ENCODE data around the gene ZNF710. TPM values are rescaled to one million over a fixed set of nuclear protein-coding genes. Genes with fewer than 3 reads are reported as not detected.

The ZNF710 gene
- total RNA-seq, 1 experiment from 2014 or later, result 16.1 TPM

DNA sequence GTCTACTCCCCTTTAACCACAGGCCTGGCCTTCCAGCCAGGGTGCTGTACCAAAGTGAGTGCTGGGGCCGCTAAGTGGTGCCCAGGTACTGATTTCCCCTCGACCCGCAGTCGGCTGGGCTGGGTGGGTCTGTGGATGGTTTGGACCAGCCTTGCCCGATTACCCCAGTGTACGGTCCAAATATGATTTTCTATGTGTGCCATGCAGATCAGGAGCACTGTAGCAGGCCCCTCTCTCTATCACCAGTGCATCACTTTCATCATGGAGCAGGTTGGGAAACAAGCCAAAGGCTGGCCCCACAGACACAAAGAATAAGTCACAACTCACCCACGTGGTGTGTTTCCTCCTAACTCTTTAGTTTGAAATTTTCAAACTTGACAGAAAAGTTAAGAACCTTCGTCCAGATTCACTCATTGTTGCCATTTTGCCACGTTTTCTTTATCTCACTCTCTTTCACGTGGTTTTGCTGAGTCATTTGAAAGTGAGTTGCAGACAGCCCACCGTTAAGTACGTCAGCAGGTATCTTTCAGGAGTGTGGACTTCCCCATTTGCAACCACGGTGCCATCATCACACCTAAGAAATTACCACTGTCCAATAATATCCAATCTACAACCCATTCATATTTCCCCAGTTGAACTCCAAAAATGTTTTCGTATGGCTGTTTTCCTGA is 37.0 kb downstream of the ZNF710 start:
- DNase-seq (ENCODE audit: low read depth), result no peak

DNA sequence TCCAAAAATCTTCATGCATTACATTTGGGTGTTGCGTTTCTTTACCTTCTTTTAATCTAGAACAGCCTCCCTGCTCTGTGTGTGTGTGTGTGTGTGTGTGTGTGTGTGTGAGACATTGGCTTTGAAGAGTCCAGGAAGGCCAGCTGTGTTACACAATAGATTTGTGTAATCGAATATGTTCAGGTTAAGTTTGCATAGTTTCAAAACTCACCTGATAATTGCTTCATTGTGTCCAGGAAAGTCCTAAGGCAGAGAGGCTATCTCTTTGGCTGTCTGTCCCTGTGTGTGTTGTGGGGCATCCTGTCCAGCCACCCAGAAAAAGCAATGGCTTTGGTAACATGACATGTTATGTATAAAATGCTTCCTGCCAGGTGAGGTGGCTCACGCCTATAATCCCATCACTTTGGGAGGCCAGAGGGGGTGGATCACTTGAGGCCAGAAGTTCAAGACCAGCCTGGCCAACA is 37.5 kb downstream of the ZNF710 start:
- no peak for DNase-seq (ENCODE audit: low read depth)

DNA sequence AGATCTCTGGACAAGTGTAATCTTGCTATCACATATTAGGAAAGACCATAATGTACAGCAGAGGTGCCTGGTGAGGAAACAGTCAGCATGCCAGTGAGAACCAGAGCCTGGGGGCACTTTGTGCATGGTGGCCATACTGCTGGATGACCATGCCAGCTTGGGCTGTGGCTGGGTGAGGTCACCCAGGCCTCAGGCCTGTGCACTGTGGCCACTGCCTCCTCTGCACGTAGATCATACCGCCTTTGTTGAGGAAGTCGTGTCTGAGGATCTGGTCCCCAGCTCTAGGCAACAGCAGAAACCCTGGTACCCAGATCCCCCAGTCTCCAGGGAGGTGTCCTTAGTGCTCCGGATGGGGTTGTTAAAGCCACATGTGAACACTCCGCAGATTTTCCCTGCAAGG is 38.9 kb downstream of the ZNF710 start:
- no peak for DNase-seq (ENCODE audit: low read depth)

DNA sequence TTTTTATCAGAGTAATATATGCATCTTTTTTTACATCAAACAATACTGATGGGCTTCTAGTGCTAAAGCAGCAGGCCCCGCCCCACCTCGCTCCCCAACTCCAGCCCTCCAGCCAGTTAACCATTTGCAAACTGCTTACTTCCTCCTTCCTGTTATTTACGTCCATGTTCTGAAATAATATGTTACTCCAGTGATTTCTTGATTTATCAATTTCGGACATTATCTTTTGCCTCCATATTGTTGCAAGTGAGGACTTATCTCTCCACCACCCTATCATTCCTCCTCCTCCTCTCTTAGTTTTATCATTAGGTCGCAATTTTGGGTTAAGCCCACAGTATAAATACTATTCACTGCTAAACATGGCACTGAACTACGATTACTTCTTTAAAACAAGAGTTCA is 39.5 kb downstream of the ZNF710 start:
- DNase-seq (ENCODE audit: low read depth), result no peak

DNA sequence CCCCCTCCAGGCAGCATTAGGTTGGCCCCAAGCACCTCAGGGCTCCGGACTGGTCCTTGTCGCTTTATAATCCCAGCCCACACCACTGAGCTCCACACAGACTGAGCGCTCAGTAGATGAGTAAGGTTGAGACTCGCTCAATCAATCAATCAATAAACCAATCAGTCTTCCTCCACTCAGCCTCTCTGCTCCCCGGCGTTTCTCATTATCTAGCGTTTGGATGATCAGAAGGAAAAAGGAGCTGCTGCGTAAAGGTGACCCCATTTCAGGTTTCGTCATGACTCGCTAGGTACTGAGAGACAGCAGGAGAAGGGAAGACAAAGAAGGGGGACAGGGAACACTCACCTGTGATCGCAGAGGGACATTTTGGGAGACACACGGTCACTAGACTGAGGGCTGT is 41.2 kb downstream of the ZNF710 start:
- DNase-seq (ENCODE audit: low read depth), result no peak

DNA sequence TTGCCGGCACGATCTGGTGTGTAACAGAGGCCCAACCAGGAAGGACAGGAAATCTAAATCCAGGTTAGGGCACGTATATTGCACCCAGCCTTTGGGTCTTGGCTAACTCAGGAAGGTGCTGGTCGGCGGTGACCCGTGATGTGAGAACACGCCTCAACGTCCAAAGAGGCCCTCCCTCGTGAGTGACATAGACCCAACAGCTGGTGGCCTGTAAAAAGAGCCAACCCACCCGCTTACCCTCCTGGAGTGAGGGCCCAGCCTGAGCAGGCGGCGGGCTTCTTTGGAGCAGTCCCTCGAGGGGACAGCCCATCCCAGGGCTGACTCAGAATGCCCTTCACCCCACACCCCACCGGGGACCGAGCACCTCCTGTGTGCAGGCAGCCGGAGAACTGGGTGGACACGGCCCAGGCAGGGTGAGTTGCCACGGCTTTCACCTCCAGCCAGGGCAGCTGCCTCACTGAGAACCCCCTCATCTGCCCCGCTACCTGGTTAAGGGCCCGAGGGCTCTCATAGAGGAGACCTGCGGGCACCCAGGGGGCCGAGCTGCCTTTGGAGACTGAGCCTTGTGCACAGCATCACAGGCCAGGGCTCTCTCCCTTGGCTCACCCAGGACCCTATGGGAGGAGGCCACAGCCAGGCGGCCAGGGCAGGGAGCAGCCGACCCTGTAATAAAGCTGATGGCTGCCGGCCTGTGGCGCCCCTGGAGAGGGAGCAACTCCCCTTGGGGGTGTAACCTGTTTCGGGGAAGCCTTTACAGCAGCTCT is 41.8 kb downstream of the ZNF710 start:
- no peak for DNase-seq (ENCODE audit: low read depth)

DNA sequence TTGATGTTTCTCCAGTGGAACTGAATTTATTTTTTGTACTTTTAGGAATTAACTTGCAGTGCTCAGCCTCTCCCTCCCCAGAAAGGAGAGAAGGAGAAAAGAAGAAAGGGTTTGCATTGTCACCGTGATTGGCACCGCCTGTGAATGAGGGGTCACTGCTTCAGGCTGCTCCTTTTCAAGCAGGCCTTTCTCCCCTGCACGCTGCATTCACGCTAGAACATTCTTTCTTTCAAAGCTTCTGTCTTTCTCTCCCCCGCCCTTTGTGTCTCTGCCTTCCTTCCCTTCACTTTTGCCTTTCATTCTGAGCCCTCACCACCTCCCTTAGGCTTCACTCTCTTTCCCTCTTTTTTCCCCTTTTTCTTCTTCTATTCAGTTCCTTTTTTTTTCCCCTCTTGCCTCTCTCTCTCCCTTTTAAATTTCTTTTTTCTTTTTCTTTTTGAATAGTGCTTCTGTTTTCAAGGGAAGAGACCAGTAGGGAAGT is 42.4 kb downstream of the ZNF710 start:
- no peak for DNase-seq (ENCODE audit: low read depth)

DNA sequence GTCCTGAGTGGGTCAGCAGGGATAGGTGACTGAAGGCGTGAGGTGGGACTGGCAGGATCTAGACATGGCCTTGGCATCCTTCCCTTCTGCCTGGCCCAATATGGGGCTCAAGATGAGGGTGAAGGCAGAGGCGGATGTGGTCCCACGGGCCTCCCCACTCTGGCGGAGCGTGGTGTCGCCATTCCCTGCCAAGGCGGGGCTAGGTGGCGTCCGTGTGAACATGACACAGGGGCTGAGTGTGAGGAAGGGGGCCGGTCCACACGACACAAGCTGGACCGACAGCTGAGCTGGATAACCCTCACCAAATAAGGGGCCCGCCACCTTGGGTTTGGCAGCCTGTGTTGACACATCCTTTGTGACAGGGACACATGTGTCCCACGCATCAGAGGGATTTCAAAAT is 43.1 kb downstream of the ZNF710 start:
- DNase-seq (ENCODE audit: low read depth), result no peak

DNA sequence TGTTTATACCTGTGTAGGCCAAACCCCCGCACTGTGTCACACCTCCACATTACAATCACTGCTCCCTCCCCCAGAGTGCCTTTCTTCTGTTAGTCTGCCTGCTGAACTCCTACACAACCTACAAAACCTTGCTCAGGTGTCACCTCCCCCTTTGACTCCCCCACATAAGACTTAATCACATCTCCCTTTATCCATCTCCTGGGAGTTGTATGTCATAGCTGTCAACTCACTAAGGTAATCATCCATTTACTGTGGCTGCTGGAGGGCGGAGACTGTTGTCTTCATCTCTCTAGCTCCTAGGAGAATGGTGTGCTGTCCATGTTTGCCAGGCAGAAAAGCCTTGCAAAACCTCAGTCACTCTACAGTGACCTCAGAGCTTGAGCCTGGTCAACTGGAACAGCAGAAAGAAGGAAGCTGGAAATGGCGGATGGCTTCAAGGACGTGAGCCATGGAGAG is 43.8 kb downstream of the ZNF710 start:
- no peak for DNase-seq (ENCODE audit: low read depth)

DNA sequence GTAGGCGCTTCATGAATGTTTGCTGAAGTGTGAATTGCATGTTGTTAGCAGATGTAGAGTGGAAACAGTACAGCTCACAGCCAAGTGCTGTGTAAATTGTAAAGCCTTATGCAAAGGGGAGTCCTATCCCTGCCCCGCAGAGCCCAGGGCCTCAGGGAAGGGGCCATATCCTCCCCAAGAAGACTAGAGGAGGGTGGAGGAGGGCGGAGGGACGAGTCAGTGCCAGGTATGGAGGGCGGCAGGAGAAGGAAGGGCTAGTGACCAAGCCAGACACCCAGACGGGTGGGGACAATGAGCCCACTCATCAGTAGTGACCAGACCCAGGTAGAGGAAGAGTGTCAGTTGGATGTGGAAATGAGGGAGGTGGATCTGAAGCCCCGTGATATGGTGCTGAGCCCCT is 45.2 kb downstream of the ZNF710 start:
- no peak for DNase-seq (ENCODE audit: low read depth)

DNA sequence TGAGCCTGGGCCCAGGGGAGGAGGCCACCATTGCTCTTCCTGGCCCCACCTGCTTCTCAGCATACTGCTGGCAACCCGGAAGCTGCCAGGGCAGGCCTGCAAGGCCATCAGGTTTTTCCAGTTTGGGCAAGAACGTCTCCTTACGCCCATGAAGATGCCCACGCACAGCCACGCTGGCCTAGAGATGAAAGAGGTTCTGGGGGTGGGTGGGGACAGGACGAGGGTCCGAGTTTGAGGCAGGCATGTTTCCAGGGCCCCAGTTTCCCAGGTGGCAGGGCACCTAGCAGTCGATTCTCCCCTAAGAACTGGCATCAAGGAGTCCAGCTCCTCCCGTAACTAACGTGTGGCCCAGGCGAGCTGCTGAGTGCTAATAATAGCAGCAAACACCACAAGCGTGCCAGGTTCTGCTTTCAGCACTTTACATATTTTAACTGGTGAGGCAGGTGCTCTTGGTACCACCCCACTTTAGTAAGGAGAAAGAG is 45.8 kb downstream of the ZNF710 start:
- DNase-seq (ENCODE audit: low read depth), result no peak

DNA sequence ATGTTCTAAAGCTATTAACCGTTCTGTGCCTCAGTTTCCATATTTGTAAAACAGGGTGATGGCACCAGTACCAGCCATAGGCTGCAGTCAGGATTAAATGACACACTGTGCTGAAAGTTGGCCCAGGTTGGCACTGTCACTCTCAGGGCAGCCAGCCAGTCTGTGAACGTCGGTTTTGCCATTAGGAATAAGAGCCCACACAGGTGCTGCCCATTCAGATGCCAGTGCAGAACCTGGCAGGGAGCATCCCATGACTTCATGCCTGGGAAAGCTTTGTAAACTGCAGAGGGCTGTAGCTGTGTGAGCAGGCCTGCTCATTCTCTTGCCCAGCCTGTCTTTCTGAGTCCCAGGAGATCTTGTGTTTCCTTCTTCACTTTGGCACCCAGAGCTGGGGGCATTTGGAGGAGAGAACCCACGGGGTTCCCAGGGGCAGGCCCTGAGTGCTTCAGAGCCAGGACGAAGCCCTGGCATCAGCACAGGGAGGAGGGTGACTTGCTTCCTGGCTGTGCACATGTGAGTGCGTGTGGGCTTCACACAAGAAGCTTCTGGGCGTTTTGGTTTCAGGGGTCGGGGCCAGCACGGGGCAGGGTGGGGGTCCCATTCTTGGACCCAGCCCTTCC is 46.9 kb downstream of the ZNF710 start:
- no peak for DNase-seq (ENCODE audit: low read depth)

DNA sequence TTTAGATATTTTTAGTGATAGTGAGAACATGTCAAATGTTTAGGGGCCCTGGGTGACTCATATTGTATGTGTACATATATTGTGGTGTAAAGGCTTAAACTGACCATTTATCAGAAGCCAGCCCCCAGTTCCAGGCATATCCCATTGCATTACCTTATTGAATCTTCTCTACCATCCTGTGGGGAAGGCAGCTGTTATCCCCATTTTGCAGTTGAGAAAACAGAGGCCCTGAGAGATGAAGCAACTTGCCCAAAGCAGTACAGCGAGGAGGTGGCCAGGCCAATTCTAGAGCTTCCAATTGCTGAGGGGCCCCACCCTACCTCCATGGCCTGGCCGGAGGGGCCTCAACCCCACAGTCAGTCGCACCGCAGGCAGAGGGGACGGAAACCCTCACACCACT is 47.9 kb downstream of the ZNF710 start:
- no peak for DNase-seq (ENCODE audit: low read depth)

DNA sequence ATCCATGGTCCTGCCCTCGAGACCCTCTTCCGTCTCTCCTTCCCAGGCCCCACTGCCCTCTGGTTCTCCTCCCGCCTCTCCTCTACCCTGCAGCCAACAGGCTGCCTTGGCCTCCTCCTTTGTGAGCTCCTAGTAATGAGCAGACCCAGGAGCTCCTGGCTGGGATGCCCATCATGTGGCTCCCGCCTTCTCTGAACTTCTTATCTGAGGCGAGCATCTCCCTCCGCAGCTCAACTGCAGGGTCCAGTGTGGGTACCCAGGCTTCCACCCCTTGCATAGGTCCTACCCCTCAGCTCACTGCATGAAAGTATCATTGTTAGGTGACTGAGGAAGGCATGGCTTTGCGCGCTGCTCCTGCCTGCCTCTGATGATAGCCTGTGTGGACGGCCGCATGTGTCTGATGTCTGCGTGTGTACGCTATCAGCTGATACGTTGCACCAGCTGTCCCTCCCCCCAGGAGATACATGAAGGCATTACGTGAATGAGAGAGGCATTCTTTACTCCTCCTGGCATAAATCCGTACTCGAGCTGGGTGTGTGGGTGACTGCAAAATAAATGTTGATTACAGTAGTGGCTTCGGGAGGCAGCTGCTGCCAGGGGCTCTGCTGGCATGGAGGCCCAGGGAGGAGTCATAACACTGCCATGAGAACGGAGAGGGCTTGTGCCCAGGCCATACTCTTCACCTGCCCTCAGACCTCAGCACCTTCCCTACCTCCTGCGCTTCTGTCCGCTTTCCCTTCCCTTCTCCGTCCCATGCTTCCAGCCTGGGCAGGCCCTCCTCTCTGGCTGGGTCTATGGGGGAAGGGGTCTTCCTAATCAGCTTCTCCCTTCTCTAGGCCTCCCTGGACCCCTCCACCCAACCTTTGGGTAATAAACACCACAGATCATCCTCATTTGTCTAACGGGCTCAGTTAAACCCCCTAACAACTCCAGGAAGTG is 48.8 kb downstream of the ZNF710 start:
- DNase-seq (ENCODE audit: low read depth), result no peak

DNA sequence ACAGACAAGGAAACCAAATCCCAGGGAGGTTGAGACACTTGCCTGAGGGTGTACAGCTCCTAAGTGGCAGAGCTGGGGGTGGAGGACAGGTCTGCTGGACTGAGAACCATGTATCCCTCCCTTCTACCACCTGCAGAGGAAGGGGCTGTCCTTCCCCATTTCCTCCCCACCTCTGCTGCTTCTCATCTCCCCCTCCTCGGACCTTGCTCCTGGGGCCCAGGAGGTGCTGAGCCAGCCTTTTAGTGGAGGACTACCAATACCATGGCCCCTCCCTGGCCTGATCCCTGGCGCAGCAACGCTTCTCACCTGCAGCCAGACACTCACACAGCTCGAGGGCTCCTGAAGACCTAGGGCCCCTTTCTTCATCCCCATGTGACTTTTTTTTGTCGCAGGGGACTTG is 50.8 kb downstream of the ZNF710 start:
- DNase-seq (ENCODE audit: low read depth), result no peak

DNA sequence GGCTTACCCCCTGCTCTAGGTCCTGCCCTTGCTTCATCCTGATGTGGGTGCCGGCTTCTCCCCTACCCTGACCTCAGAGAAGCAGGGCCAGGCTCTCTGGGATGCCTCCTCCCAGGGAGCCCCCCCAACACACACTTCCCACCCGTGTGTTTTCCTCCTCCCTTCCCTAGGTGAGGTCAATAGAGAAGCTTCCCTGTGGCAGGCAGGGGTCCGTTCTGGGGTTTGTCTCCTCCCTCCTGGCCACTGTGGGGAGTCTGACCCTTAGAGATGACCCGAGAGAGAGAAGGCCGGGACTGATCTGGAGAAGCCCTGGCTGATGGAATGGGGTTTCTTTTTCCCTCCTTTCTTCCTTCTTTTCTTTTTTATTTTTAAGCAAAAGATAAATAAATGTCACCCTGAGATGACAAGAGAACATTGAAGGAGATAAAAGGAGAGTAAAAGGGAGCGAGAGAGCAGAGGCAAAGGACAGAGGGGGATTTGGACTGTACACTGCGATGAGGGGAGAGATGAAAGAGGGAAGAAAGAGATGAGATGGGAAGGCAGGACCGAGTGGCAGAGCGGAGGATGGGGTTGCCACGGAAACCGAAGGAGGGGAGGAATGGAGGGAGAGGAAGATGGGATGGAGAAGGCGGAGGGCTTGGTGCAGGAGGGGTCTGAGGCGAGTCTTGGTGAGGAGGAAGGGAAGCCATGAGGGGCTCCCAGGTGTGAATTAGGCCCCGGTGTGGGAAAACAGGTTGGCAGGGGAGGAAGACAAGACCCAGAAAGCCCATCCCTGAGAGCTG is 52.8 kb downstream of the ZNF710 start:
- DNase-seq (ENCODE audit: low read depth), result no peak

DNA sequence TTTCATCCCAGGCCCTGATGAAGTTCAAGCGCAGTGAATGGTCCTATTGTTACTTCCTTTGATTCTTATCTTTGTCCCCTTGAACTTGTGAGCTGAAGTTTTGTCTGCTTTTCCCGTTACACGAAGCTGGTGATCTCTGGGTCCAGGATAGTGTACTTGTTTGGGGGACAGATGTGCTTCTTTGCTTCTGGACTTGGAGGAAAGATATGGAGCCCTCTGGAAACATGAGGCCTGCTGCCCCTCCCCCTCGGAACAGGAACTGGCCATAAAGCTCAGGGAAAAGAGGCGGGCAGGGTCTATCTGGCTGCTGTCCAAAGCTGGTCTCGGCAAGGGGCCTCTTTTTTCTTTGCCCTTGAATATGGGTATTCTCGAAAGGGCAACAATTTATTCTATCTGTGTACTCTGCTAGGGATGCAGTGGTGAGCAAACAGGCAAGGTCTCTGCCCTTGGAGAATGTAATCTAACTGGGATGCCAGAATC is 53.5 kb downstream of the ZNF710 start:
- DNase-seq (ENCODE audit: low read depth), result no peak

DNA sequence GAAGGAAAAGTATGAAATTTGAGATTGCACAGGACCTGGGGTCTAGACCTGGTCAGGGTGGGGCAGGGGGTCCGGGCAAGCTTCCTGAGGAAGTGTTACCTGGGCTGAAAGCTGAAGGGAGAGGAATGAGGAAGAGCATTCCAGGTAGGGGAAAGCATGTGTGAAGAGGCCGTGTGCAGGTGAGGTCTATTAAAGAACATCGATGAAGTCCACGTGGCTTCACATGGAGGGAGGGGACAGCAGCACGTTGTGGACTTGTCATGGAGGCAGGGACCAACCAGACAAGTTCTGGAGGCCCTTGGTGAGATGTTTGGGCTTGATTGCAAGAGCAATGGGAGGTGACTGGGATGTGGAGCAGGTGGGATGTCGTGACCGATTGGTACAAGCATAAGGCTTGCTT is 54.1 kb downstream of the ZNF710 start:
- no peak for DNase-seq (ENCODE audit: low read depth)

DNA sequence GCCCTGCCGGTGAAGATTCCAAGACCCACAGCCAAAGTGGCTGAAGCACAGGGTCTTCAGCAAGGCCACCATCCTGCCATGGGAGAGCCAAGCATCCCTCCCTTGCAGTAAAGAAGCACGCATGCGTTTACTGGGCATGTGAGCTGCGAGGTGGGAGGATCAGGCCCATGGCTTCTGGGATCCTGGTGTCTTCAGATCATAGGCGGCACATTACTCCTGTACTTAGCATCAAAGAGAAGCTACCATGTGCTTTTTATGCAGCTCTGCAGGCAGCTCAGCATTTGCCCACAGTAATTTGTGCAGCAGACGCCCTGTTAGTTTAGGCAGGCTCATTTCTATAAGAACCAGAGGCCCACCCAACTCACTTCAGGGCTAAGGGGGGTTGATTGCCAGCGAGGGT is 55.4 kb downstream of the ZNF710 start:
- no peak for DNase-seq (ENCODE audit: low read depth)

DNA sequence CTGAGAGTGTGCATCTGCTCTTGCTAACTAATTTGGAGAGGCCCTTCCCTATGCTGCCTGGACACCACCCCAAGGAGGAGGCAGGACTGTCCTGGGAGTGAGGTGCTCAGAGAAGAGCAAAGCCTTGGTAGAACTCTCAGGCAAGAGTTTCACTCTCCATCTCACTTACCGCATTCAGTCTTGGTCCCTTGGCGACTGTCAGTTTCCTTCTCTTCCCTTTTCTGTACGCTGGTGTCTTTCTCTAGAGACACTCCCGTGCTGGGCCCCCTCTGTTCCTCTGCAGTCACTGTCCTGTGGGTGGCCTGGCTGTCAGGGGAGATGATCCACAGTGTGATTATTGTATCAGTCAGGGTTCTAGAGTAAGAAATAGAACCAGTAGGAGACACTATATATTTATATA is 57.2 kb downstream of the ZNF710 start:
- DNase-seq (ENCODE audit: low read depth), result no peak
